ENCODE data around the gene TFDP2.

TFDP2 gene

DNA sequence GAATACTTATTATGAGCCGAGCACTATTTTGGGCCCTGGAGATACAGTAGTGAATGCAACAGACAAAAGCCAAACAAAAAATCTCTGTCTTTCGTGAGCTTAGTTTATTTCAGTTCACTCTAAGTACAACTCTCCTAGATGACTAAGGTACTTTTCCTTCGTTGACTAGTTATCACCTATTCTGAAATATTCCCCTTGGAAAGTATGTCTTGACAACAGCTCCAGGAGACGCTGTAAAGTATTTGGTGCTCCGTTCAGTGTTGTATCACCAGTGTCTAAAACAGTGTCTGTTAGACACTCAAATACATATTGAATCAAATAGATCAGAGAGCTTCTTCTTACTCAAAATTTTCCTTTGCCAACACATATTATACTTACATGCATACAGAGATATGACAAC lies 119.6 kb downstream of the TFDP2 start:
- H3K79me1 ChIP-seq (ENCODE audit: low read depth, low read length), result no peaks in the 10 kb centered on the region
- DNase-seq (ENCODE audit: low spot score), result no peak
- H2AK5ac ChIP-seq (ENCODE audit: low read depth, low read length), result no peak overlapping the region
- no peak overlapping the region for H4K91ac ChIP-seq (ENCODE audit: low read depth, low read length, poor library complexity)
- no peak overlapping the region for H3K23ac ChIP-seq (ENCODE audit: low read depth, low read length, poor library complexity)
- no peak overlapping the region for H3K4me3 ChIP-seq (ENCODE audit: low read length in 2 of 2)
- no peak overlapping the region for H2BK12ac ChIP-seq (ENCODE audit: low read length)
- no peaks in the 10 kb centered on the region for H3K27me3 ChIP-seq (ENCODE audit: control insufficient read depth in 3 of 3, insufficient read depth in 3 of 3, low read depth in 1 of 3, low read length in 3 of 3)
- no peak overlapping the region for H2BK15ac ChIP-seq (ENCODE audit: low read length)
- no peak overlapping the region for H2BK5ac ChIP-seq (ENCODE audit: low read length)
- H3K18ac ChIP-seq (ENCODE audit: low read length), result no peak overlapping the region
- H3K14ac ChIP-seq (ENCODE audit: low read length), result no peak overlapping the region
- H2BK120ac ChIP-seq (ENCODE audit: low read depth, low read length), result no peak overlapping the region
- H3K4me2 ChIP-seq (ENCODE audit: insufficient read depth, low read length, poor library complexity, severe bottlenecking), result no peak overlapping the region
- peaks cover 0 to 2% of the 10 kb centered on the region in 2 donors for H3K4me1 ChIP-seq (ENCODE audit: control insufficient read depth in 2 of 2, insufficient read depth in 1 of 2, low read depth in 1 of 2, low read length in 2 of 2)
- no peaks in the 10 kb centered on the region for H3K9me3 ChIP-seq (replicated peaks in 1 of 2; ENCODE audit: control insufficient read depth in 2 of 2, insufficient read depth in 1 of 2, low read depth in 1 of 2, low read length in 2 of 2)
- H3K4ac ChIP-seq (ENCODE audit: low read length), result no peak overlapping the region
- H3K27ac ChIP-seq (replicated peaks; ENCODE audit: low read length), result no peak overlapping the region
- H2AFZ ChIP-seq (ENCODE audit: low read length), result no peak overlapping the region
- peaks cover 0 to 9% of the 10 kb centered on the region in 2 donors for H3K36me3 ChIP-seq (replicated peaks in 1 of 2; ENCODE audit: control insufficient read depth in 2 of 2, insufficient read depth in 2 of 2, low read length in 2 of 2)
- H4K8ac ChIP-seq (ENCODE audit: low read depth, low read length), result no peak overlapping the region
- H3K9ac ChIP-seq (ENCODE audit: low read depth, low read length, poor library complexity), result no peak overlapping the region
- WGBS, 2 donors (ENCODE audit: extremely low coverage in 2 of 2, insufficient read length in 2 of 2, insufficient replicate concordance in 1 of 2), result no CpG with 5 or more reads among the region's 5 CpGs

DNA sequence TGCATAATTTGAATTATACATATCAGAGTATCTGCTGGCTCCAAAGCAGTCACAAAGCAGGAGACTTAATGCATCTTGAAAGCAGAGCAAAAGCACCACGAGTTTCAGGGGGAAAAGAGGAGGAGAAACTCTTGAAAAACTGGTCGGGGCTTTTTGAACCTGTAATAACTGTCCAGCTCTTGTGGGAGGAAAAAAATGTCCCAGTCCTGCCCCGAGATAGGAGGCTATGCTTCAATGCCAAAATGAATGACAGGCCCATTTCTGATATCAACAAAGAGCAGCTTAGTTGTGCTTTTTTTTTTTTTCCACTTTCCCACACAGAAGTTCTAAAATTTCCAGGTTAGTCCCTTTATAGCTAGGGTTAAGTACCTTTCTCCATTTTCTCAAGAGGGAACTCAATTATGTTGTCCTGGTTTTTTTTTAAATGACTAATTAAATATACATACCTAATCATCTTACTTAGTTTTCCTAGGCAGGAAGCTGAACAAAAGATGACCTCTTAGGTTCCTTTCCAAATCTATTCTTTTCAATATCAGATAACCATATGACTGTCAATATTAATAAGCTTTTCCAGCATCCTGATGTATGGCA lies 120.2 kb downstream of the TFDP2 start:
- H2BK12ac ChIP-seq (ENCODE audit: low read length), result no peak overlapping the region
- H3K14ac ChIP-seq (ENCODE audit: low read length), result no peak overlapping the region
- H2AFZ ChIP-seq (ENCODE audit: low read length), result no peak overlapping the region
- peaks cover 0 to 5% of the 10 kb centered on the region in 2 donors for H3K9me3 ChIP-seq (replicated peaks in 1 of 2; ENCODE audit: control insufficient read depth in 2 of 2, insufficient read depth in 1 of 2, low read depth in 1 of 2, low read length in 2 of 2)
- no peak overlapping the region for H2AK5ac ChIP-seq (ENCODE audit: low read depth, low read length)
- DNase-seq (ENCODE audit: low spot score), result no peak
- no peak overlapping the region for H3K4me3 ChIP-seq (ENCODE audit: low read length in 2 of 2)
- H3K36me3 ChIP-seq (replicated peaks in 1 of 2; ENCODE audit: control insufficient read depth in 2 of 2, insufficient read depth in 2 of 2, low read length in 2 of 2), result peaks cover 0 to 14% of the 10 kb centered on the region in 2 donors
- H3K27me3 ChIP-seq (ENCODE audit: control insufficient read depth in 3 of 3, insufficient read depth in 3 of 3, low read depth in 1 of 3, low read length in 3 of 3), result no peaks in the 10 kb centered on the region
- H3K4me2 ChIP-seq (ENCODE audit: insufficient read depth, low read length, poor library complexity, severe bottlenecking), result no peak overlapping the region
- peaks cover 0 to 2% of the 10 kb centered on the region in 2 donors for H3K4me1 ChIP-seq (ENCODE audit: control insufficient read depth in 2 of 2, insufficient read depth in 1 of 2, low read depth in 1 of 2, low read length in 2 of 2)
- H3K79me1 ChIP-seq (ENCODE audit: low read depth, low read length), result no peaks in the 10 kb centered on the region
- H4K8ac ChIP-seq (ENCODE audit: low read depth, low read length), result no peak overlapping the region
- H3K27ac ChIP-seq (replicated peaks; ENCODE audit: low read length), result peak overlapping the region; percentile 44
- no peak overlapping the region for H2BK5ac ChIP-seq (ENCODE audit: low read length)
- H3K23ac ChIP-seq (ENCODE audit: low read depth, low read length, poor library complexity), result no peak overlapping the region
- no peak overlapping the region for H2BK120ac ChIP-seq (ENCODE audit: low read depth, low read length)
- H2BK15ac ChIP-seq (ENCODE audit: low read length), result no peak overlapping the region
- H4K91ac ChIP-seq (ENCODE audit: low read depth, low read length, poor library complexity), result no peak overlapping the region
- no CpG with 5 or more reads among the region's 3 CpGs for WGBS, 2 donors (ENCODE audit: extremely low coverage in 2 of 2, insufficient read length in 2 of 2, insufficient replicate concordance in 1 of 2)
- no peak overlapping the region for H3K9ac ChIP-seq (ENCODE audit: low read depth, low read length, poor library complexity)
- H3K4ac ChIP-seq (ENCODE audit: low read length), result no peak overlapping the region
- H3K18ac ChIP-seq (ENCODE audit: low read length), result no peak overlapping the region

DNA sequence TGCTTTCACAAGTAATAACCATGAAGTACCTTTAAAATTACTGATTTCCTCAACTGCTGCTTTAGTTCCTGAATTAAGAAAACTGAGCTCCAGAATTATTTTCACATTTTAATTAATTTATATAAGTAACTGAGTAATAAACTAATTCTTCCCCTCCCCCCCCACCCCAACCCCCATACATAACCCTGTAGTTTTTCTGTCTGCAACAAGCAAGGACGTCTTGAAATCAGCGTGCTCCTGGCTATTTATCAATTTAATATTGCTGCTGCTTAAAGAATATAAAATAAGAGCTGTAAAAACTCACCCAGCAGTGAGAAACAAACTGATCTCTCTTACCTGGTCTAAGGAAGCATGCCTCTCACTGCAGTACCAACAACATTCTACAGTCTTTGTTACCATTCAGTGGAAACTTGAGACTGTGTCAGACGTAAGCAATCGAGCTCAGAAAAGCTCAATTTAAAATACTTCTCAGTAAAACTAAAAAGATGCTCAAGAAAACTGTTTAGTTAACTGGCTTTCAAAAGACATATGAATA lies 121.0 kb downstream of the TFDP2 start:
- peaks cover 0 to 20% of the 10 kb centered on the region in 2 donors for H3K36me3 ChIP-seq (replicated peaks in 1 of 2; ENCODE audit: control insufficient read depth in 2 of 2, insufficient read depth in 2 of 2, low read length in 2 of 2)
- no CpG with 5 or more reads among the region's 4 CpGs for WGBS, 2 donors (ENCODE audit: extremely low coverage in 2 of 2, insufficient read length in 2 of 2, insufficient replicate concordance in 1 of 2)
- peak overlapping the region; percentile 9 for H2AFZ ChIP-seq (ENCODE audit: low read length)
- H3K79me1 ChIP-seq (ENCODE audit: low read depth, low read length), result no peaks in the 10 kb centered on the region
- peaks cover 0 to 6% of the 10 kb centered on the region in 2 donors for H3K9me3 ChIP-seq (replicated peaks in 1 of 2; ENCODE audit: control insufficient read depth in 2 of 2, insufficient read depth in 1 of 2, low read depth in 1 of 2, low read length in 2 of 2)
- H3K14ac ChIP-seq (ENCODE audit: low read length), result no peak overlapping the region
- no peak overlapping the region for H2BK15ac ChIP-seq (ENCODE audit: low read length)
- H3K9ac ChIP-seq (ENCODE audit: low read depth, low read length, poor library complexity), result no peak overlapping the region
- no peak overlapping the region for H4K8ac ChIP-seq (ENCODE audit: low read depth, low read length)
- H3K4me2 ChIP-seq (ENCODE audit: insufficient read depth, low read length, poor library complexity, severe bottlenecking), result peak overlapping the region; percentile 2
- DNase-seq (ENCODE audit: low spot score), result peak; percentile 65
- peaks cover 0 to 2% of the 10 kb centered on the region in 2 donors for H3K4me1 ChIP-seq (ENCODE audit: control insufficient read depth in 2 of 2, insufficient read depth in 1 of 2, low read depth in 1 of 2, low read length in 2 of 2)
- H2AK5ac ChIP-seq (ENCODE audit: low read depth, low read length), result no peak overlapping the region
- H2BK120ac ChIP-seq (ENCODE audit: low read depth, low read length), result no peak overlapping the region
- no peak overlapping the region for H3K23ac ChIP-seq (ENCODE audit: low read depth, low read length, poor library complexity)
- H3K18ac ChIP-seq (ENCODE audit: low read length), result no peak overlapping the region
- H2BK5ac ChIP-seq (ENCODE audit: low read length), result no peak overlapping the region
- peak overlapping the region; percentile 75 for H3K27ac ChIP-seq (replicated peaks; ENCODE audit: low read length)
- H4K91ac ChIP-seq (ENCODE audit: low read depth, low read length, poor library complexity), result no peak overlapping the region
- no peak overlapping the region for H2BK12ac ChIP-seq (ENCODE audit: low read length)
- peak overlapping the region; percentile 55 to 74 for H3K4me3 ChIP-seq (ENCODE audit: low read length in 2 of 2)
- no peak overlapping the region for H3K4ac ChIP-seq (ENCODE audit: low read length)
- H3K27me3 ChIP-seq (ENCODE audit: control insufficient read depth in 3 of 3, insufficient read depth in 3 of 3, low read depth in 1 of 3, low read length in 3 of 3), result no peaks in the 10 kb centered on the region

GRCh38 chr3:142027735-142028134 lies 121.6 kb downstream of the TFDP2 start:
- H2BK5ac ChIP-seq (ENCODE audit: low read length), result no peak overlapping the region
- no peak overlapping the region for H3K14ac ChIP-seq (ENCODE audit: low read length)
- H3K4me3 ChIP-seq (ENCODE audit: low read length in 2 of 2), result peak overlapping the region; percentile 55 to 80
- no peak overlapping the region for H2BK12ac ChIP-seq (ENCODE audit: low read length)
- no peak overlapping the region for H3K4me2 ChIP-seq (ENCODE audit: insufficient read depth, low read length, poor library complexity, severe bottlenecking)
- no peak overlapping the region for H3K27ac ChIP-seq (replicated peaks; ENCODE audit: low read length)
- no peak overlapping the region for H3K18ac ChIP-seq (ENCODE audit: low read length)
- H2AK5ac ChIP-seq (ENCODE audit: low read depth, low read length), result no peak overlapping the region
- H2BK15ac ChIP-seq (ENCODE audit: low read length), result no peak overlapping the region
- H4K8ac ChIP-seq (ENCODE audit: low read depth, low read length), result no peak overlapping the region
- H3K4ac ChIP-seq (ENCODE audit: low read length), result no peak overlapping the region
- H3K27me3 ChIP-seq (ENCODE audit: control insufficient read depth in 3 of 3, insufficient read depth in 3 of 3, low read depth in 1 of 3, low read length in 3 of 3), result no peaks in the 10 kb centered on the region
- H3K79me1 ChIP-seq (ENCODE audit: low read depth, low read length), result no peaks in the 10 kb centered on the region
- no CpG with 5 or more reads among the region's 2 CpGs for WGBS, 2 donors (ENCODE audit: extremely low coverage in 2 of 2, insufficient read length in 2 of 2, insufficient replicate concordance in 1 of 2)
- H2AFZ ChIP-seq (ENCODE audit: low read length), result no peak overlapping the region
- peaks cover 0 to 20% of the 10 kb centered on the region in 2 donors for H3K36me3 ChIP-seq (replicated peaks in 1 of 2; ENCODE audit: control insufficient read depth in 2 of 2, insufficient read depth in 2 of 2, low read length in 2 of 2)
- H3K9me3 ChIP-seq (replicated peaks in 1 of 2; ENCODE audit: control insufficient read depth in 2 of 2, insufficient read depth in 1 of 2, low read depth in 1 of 2, low read length in 2 of 2), result peaks cover 0 to 6% of the 10 kb centered on the region in 2 donors
- no peak overlapping the region for H3K9ac ChIP-seq (ENCODE audit: low read depth, low read length, poor library complexity)
- H4K91ac ChIP-seq (ENCODE audit: low read depth, low read length, poor library complexity), result no peak overlapping the region
- H2BK120ac ChIP-seq (ENCODE audit: low read depth, low read length), result no peak overlapping the region
- H3K4me1 ChIP-seq (ENCODE audit: control insufficient read depth in 2 of 2, insufficient read depth in 1 of 2, low read depth in 1 of 2, low read length in 2 of 2), result peaks cover 0 to 2% of the 10 kb centered on the region in 2 donors
- peak; percentile 40 for DNase-seq (ENCODE audit: low spot score)
- H3K23ac ChIP-seq (ENCODE audit: low read depth, low read length, poor library complexity), result no peak overlapping the region
